ENCODE data around the gene CGNL1.

DNA sequence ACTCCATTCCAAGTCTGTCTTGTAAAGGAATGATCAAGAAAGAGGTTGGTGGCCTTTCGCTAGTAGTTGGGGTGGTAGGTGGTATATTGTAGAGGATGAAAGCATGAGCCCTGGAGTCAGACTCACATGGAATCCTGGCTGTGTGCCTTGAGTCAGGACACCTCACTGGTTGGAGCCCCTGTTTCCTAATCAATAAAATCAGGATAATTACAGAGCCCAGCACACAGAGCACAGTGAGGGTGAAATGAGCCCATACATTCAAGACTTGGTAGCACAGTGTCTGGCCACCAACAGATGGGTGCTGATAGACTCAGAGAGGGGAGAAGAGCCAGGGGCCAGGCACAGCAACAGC is 120.3 kb downstream of the CGNL1 start:
- TF ChIP-seq, protein P1, sequence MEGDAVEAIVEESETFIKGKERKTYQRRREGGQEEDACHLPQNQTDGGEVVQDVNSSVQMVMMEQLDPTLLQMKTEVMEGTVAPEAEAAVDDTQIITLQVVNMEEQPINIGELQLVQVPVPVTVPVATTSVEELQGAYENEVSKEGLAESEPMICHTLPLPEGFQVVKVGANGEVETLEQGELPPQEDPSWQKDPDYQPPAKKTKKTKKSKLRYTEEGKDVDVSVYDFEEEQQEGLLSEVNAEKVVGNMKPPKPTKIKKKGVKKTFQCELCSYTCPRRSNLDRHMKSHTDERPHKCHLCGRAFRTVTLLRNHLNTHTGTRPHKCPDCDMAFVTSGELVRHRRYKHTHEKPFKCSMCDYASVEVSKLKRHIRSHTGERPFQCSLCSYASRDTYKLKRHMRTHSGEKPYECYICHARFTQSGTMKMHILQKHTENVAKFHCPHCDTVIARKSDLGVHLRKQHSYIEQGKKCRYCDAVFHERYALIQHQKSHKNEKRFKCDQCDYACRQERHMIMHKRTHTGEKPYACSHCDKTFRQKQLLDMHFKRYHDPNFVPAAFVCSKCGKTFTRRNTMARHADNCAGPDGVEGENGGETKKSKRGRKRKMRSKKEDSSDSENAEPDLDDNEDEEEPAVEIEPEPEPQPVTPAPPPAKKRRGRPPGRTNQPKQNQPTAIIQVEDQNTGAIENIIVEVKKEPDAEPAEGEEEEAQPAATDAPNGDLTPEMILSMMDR (IDR thresholded peaks at IDR 0.05), result no peak
- no peak for TF ChIP-seq POLR2A (IDR thresholded peaks at IDR 0.05)
